ENCODE results near the gene TEAD2.
"Not testable (repeated sequence)": the region's sequence is repeated elsewhere in the genome, so short reads cannot be mapped to it uniquely, and the experiment has no call there.

Gene TEAD2

GRCh38 chr19:49383599-49383998 lies 21.4 kb upstream of the TEAD2 start:
- DNase-seq = no peak

DNA sequence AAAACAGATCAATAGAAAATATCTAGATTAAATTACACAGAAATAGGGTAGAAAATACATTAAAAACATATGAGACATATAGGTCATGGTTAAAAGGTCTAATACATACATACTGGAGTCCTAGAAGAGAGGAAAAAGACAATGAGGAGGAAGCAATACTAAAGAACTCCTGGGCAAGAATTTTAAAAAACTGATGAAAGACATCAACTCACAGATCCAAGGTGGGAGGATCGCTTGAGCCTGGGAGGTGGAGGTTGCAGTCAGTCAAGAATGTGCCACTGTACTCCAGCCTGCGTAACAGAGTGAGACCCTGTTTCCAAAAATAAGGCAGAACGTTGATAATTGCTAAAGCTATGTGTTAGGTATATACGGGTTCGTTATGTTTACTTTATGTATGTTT lies 20.4 kb upstream of the TEAD2 start:
- no peak for DNase-seq

- DNase-seq = no peak
These were observed 18.2 kb upstream of the TEAD2 start for GRCh38 chr19:49380391-49380790.

GRCh38 chr19:49378512-49378911 lies 16.3 kb upstream of the TEAD2 start:
- no peak for DNase-seq

DNA sequence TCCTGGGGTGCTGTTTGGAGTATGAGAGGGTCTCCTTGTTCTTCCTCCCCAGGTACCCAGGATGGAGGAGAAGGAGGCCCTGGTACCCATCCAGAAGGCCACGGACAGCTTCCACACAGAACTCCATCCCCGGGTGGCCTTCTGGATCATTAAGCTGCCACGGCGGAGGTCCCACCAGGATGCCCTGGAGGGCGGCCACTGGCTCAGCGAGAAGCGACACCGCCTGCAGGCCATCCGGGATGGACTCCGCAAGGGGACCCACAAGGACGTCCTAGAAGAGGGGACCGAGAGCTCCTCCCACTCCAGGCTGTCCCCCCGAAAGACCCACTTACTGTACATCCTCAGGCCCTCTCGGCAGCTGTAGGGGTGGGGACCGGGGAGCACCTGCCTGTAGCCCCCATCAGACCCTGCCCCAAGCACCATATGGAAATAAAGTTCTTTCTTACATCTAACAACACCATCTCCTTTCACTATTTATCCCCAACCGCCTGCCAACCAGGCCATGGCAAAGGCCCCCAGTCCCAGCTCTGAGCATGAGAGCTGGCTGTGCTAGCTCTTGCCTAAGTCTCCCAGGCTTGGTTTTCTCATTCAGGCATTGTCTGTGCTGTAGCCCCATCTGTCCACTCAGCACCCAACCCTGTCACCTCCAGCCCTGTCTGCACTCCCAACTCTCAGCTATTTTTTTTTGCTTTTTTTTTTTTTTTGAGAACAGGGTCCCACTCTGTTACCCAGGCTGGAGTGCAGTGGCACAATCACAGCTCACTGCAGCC lies 12.6 kb upstream of the TEAD2 start:
- DNase-seq = no peak

DNA sequence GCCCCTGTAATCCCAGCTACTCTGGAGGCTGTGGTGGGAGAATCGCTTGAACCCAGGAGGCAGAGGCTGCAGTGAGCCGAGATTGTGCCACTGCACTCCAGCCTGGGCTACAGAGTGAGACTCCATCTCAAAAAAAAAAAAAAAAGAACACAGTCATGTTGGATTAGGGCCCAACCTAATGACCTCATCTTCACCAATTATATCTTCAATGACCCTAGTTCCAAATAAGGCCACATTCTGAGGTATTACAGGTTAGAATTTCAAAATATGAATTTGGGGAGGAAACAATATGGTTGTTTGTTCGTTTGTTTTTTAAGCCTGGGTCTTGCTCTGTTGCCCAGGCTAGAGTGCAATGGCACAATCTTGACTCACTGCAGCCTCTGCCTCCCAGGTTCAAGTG lies 11.0 kb upstream of the TEAD2 start:
- not testable (repeated sequence) for DNase-seq

DNA sequence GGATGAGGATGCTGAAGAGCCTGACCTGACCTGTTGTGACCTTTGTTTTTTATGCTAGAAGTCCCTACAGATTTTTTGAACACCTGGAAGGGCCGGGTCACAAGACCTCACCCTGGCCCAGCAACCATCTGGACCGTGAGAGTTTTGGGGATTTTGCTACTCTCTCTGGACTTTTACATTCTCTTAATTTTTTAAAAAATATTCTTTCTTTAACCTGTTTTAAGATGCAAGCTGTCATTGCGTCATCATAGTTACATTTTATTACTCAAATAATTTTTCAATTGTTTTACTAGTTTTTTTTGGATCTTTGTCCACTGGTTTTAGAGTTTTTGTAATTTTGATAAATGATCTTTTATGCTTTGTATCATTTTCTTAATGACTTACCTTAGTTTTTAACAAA lies 9.0 kb upstream of the TEAD2 start:
- DNase-seq = no peak

- no peak for DNase-seq
These were observed 6.6 kb upstream of the TEAD2 start for GRCh38 chr19:49368711-49369358.

DNA sequence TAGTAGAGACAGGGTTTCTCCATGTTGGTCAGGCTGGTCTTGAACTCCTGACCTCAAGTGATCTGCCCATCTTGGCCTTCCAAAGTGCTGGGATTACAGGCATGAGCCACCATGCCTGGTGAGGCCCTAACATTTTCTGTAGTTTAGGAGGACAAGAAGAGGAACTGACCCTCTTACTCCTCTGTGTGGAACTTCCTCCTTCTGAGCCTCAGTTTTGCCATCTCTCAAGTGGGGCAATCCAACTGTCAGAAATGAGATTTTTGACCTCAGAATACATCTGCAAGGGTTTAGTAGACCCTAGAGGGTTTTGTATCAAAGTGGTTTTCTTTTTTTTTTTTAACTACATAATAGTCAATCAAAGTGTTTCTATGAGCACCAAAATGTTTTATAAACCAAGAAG lies 3.9 kb upstream of the TEAD2 start:
- no peak for DNase-seq

- DNase-seq = no peak
These were observed 2.0 kb upstream of the TEAD2 start for GRCh38 chr19:49364083-49364737.

DNA sequence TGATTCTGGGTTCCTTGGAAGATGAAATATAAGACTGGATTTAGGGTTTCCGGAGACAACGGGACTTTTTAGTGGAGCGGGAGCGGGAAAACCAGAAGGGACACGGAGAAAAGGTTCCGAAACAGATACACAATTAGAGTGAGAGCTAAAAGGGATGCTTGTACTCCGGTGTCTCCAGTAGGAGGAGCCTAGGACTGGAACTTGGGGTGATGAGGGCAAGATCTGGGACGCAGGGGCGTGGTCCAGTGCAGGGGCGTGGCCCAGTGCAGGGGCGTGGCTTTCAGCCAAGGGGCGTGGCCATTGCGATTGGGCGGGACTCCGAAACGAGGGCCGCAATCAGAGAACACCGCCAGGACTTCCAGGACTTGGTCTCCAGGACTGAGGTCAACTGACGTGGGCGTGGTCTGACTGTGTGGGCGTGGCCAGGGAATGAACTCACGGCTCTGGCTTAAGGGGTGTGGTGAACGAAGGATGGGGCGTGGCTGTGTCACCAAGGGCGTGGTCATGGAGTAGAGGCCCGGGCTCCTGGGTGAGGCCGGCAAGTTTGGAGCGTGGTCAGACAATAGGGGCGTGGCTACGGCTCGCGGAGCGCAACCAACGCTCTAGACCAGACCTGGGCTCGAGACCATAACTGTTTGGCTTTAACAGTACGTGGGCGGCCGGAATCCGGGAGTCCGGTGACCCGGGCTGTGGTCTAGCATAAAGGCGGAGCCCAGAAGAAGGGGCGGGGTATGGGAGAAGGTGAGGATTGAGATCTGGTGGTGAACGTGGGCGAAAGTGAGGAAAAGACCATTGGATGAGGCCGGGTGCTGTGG lies 1.3 kb upstream of the TEAD2 start, which contains the start of gene DKKL1:
Gene DKKL1, plus strand, starts transcription at position 610 of the 815 bp plus-strand sequence. Its CDS starts 122 bp downstream, at position 732.
- no peak for DNase-seq

DNA sequence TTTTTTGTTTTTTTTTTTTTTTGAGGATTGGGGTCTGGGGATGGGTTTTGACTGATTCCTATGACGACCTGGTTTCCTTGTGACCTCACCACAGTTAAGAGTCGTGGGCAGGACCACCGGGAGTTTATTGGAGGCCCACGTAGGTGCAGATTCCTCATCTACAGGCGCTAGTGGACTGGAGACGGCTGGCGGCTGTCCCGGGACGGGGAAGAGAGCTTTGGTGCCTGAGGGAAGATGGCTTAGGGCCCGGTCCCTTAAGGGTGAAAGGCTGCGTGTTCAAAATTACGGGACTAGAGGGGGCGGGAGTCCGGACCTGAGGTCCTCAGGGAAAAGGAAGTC lies 682 bp upstream of the TEAD2 start:
- DNase-seq = no peak

DNA sequence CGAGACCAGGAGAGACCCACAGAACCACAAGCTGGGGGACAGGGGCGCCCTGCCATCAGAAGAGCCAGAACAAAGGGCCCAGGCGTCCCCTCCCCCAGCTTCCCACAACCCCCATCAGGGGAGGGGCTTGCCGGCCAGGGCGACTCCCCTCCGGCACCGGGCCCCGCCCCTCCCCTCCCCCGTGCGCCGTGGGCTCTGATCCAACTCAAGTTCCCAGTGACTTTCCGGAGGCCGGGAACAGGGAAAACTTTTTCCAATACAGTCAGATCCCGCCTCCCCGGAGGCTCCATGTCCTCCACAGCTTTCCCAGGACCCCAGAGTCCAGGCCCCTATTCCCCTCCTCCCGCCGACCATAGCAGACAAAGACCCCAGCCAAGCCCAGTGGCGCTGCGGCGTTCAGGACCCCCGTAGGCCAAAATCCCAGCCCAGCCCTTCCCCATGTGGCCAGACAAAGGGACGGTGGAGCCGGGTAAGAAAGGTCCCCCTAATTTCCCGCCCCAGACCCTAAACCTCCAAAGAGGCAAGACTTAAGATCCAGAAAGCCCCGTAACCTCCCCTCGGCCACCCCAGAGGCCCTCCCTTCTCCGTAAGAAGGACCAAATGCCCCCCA lies 673 bp downstream of the TEAD2 start:
- no peak for DNase-seq

- DNase-seq = no peak
These were observed 2.1 kb downstream of the TEAD2 start for GRCh38 chr19:49359851-49360820.

DNA sequence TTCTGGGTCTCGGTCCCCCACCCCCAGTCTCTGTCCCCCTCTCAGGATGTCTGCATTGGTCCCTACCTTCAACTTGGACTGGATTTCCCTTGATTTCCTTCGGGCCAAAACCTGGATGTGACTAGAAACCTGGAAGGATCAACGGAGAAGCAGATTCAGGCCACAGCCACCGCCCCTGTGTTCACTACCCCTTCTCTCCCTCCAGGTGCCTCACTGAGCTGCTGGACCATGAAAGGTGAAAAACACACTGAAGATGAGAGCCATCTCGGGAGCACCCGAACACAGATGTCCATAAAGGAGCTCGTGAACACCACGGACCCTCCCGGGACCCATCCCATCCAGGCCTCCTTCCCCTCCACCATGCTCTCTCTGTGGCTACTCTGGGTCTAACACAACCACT lies 5.0 kb downstream of the TEAD2 start:
- no peak for DNase-seq

DNA sequence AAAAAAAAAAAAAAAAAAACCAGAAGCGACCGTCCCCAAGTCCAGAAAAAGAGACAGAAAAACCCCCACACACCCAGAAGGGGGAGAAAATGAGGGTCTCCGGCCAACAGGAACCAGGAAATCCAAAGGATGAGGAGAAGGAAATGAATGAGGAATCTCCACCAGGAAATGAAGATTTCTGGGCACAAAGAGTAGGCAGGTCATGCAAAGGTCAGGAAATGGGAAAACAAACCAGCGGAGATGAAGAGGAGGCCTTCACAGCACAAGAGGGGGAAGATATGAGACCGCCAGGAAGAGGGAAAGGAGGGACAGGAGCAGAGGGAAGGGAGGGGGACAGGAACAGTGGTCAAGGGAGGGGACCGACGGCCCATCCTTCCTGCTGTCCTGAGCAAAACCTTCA lies 5.8 kb downstream of the TEAD2 start:
- DNase-seq = no peak

GRCh38 chr19:49355909-49356353 lies 6.3 kb downstream of the TEAD2 start:
- no peak for DNase-seq

DNA sequence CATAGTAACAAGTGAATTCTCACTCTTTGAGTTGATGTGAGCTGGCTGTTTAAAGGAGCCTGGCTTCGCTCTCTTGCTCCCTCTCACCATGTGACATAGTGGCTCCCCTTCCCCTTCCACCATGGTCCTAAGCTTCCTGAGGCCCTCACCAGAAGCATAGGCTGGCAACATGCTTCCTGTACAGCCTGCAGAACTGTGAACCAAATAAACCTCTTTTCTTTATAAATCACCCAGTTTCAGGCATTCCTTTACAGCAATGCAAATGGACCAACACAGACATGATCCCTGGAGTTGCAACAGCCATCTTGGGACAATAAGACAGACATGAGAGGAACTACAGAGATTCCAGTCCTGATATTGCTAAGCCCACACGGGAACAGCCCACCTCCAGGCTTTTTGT lies 12.6 kb downstream of the TEAD2 start:
- no peak for DNase-seq

GRCh38 chr19:49348305-49349189 lies 13.7 kb downstream of the TEAD2 start:
- no peak for DNase-seq

GRCh38 chr19:49347835-49348234 lies 14.4 kb downstream of the TEAD2 start:
- DNase-seq = no peak

DNA sequence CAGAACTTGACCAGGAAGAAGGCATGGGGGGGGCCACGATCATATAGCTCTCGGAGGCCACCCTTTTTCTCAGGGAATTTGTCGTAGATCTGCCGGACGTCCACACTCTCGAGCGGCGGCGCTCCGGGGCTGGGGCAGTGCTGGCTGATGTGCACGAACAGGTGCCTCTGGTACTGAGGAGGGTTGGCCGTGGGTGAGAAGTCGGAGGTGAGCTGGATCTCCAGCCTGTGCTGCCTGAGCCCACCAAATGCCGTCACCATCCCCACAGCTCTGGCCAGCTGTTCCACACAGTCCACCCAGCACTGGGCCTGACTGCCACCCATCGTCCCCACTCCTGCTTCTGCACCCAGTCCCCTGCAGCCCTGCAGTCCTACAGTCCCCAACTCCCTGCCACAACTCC lies 15.0 kb downstream of the TEAD2 start:
- no peak for DNase-seq

Data from NCI-H1092 treated with DMSO at 0.1 percent for 48 hours (cell line).